ENCODE measurements around the gene ATP6V1G2.
A peak's percentile ranks its signal among the peaks of the same experiment; 100 is the strongest.
"Not testable (repeated sequence)": the region's sequence is repeated elsewhere in the genome, so short reads cannot be mapped to it uniquely, and the experiment has no call there.

ATP6V1G2 gene

DNA sequence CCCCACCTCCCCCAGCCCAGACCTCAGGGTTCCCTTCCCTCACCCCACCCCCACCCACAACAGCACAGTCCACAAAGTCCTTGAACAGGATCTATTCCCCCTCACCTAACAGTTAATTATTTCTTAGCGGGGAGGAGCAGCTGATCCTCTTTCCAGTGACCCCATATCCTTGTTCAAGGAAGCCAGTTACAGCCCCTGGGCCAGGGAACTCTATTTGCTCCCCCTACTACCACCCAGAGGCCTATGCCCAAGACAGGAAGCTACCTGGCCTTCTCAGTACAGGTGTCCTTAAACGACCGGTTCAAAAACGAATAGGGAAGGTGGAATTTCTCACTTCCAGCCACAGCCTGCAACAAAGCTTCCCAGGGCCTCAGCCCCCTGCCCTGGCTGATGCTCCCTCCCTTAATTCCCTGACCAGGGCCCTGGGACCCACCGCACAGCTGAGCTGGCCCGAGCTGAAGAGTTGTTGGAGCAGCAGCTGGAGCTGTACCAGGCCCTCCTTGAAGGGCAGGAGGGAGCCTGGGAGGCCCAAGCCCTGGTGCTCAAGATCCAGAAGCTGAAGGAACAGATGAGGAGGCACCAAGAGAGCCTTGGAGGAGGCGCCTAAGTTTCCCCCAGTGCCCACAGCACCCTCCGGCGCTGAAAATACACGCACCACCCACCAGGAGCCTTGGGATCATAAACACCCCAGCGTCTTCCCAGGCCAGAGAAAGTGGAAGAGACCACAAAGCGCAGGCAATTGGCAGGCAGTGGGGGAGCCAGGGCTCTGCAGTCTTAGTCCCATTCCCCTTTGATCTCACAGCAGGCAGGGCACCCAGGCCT lies 16.9 kb downstream of the ATP6V1G2 start:
- DNase-seq (ENCODE audit: low read depth in 3 of 3) = no peak

DNA sequence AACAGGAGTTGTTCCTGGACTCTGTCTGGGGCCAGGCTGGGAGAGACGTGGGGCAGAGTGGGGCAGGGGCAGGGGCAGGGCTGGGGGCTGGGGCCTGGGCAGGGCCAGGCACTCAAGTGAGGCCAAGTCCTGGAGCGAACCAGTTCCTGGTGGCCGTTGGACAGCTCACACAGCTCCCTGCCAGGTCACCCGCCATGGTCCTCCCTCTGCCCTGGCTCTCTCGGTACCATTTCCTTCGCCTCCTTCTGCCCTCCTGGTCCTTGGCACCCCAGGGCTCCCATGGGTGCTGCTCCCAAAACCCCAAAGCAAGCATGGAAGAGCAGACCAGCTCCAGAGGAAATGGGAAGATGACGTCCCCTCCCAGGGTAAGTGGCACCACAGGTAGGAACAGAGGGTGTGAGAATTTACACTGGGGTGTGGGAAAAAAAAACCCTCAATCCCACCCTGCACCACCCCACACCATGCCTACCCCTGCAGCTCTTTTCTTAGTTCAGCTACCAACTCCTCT lies 17.5 kb downstream of the ATP6V1G2 start, which contains the start of gene MCCD1:
MCCD1 (plus strand) TSS at position 142 of the 508 bp plus-strand sequence; CDS start at position 195, 53 bp downstream.
- DNase-seq (ENCODE audit: low read depth in 3 of 3) = no peak

DNA sequence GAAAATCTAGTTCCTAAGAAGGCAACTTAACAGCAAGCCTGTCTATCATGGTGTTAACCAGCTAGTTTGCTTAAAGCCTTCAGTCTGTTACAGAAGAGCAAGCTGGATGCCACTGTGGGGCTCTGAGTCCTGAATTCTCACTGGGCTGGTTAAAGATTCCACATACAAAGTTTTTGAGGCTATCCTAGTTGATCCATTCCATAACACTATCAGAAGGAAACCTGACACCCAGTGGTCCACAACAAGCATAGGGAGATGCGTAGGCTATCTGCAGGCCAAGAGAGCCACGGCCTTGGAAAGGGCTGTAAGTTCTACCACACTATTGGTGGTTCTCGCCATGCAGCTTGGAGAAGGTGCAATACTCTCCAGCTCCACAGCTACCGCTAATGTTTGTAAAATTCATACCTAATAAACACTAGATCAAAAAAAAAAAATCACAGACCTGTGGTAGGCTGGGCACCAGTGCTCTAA lies 18.1 kb downstream of the ATP6V1G2 start:
- DNase-seq (ENCODE audit: low read depth in 3 of 3) = no peak

DNA sequence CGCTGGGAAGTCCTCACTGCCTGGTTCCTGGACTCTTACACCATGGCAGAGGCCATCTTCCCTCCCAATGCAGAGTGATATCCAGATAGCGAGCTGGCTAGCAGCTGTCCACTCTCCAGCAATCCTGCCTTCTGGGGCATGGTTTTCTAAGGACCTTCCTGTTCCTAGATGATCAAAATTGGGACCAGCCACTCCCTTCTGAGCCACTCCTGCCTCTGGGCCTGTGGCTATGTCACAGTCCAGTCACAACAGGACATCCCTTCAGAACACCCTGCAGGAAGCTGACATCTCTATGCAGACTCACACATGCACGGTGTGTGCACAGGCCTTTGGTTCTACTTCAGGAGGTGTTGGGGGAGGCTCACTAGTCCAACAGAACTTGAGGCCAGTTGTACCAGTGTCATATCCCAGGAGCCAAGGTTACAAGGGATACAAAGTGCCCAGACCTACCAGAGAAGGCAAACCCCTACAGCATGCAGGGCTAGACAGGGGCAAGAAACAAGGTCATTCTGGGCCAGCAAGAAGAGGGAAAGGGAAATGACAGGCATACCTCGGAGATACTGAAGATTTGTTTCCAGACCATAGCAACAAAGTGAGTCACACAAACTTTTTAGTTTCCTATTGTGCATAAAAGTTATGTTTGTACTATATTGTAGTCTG lies 20.3 kb downstream of the ATP6V1G2 start:
- no peak for DNase-seq (ENCODE audit: low read depth in 3 of 3)

DNA sequence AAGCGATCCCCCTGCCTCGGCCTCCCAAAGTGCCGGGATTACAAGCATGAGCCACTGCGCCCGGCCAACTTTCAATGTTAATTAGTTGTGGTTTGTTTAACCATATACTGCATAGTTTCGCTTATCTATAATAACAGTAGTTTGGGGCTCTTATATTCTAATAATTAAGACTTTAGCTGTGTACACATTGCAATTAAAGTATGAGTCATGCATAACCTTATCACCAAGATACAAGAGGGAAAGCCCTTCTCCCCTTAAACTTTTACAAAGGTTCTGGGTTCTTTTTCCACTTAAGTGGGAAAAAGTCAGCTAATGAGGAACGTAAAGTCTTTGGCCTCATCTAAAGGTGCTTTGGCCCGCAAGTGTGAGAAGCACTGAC lies 20.9 kb downstream of the ATP6V1G2 start:
- no peak for DNase-seq (ENCODE audit: low read depth in 3 of 3)

DNA sequence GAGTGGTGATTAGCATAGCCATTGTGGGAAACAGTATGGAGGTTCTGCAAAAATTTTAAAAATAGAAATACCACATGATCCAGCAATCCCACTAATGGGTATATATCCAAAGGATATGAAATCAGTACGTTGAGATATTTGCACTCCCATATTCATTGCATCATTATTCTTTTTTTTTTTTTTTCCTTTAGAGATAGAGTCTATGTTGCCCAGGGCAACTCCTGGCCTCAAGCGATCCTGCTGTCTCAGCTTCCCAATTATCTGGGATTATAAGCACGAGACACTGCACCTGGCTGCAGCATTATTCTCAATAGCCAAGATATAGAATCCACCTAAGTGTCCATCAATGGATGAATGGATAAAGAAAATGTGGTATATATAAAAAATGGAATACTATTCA lies 24.6 kb downstream of the ATP6V1G2 start:
- DNase-seq (ENCODE audit: low read depth in 3 of 3) = no peak

DNA sequence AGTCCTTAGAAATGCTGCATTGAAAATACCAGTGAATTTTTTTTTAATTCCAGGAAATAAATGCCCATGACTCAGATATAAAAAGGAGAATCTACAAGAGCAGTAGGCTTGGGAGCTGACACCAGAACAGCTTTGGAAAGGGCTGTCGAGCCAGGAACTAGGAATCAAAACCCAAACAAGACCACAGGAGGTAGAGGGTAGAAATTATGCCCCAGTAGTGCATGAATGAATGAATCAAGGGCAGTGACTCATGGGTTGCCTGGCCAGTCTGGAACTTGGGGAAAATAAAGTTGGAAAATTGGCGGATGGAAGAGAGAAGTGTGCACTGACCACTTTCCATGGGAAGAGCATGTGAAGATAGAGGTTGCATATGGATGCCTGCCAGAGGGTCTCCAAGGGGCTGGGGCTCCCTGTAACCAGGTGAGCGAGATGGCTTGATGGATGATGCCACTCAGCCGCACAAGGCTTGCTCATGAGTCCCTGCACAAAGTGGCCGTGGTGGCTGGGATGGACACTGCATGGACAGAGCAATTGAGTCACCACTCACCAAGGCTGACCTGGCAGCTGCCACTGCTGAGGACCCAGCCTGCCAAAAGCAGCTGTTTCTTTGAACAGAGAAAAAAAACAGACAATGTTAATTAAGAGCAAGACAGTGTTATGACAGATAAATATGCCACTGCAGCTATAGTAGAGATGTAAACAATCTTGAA lies 32.8 kb downstream of the ATP6V1G2 start:
- no peak for DNase-seq (ENCODE audit: low read depth in 3 of 3)

DNA sequence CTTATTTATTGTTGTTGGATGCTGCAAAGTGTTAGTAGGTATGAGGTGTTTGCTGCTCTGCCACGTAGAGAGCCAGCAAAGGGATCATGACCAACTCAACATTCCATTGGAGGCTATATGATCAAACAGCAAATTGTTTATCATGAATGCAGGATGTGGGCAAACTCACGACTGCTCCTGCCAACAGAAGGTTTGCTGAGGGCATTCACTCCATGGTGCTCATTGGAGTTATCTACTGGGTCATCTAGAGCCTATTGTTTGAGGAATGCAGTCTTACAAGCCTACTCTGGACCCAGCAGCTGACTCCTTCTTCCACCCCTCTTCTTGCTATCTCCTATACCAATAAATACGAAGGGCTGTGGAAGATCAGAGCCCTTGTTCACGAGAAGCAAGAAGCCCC lies 36.4 kb downstream of the ATP6V1G2 start:
- no peak for DNase-seq (ENCODE audit: low read depth in 3 of 3)

DNA sequence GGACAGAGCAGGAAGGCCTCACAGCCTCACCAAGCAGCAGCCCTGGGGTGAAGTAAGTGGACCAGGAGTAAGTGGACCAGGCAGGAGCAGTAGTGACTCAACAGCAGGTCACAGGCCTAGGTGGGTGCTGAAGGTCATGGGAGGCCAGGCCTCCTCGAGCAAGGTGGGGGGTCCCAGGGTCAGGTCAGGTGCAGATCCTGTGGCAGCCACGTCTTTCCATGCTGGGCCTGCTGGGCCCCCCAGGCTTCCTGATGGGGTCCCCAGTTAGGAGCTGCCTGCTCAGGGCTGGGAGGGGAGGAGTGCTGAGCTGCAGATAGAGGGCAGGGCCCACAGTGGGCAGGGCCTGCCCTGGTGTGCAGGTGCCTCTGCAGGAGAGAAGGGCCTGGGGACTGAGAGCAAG lies 37.4 kb downstream of the ATP6V1G2 start:
- DNase-seq (ENCODE audit: low read depth in 3 of 3) = not testable (repeated sequence)

DNA sequence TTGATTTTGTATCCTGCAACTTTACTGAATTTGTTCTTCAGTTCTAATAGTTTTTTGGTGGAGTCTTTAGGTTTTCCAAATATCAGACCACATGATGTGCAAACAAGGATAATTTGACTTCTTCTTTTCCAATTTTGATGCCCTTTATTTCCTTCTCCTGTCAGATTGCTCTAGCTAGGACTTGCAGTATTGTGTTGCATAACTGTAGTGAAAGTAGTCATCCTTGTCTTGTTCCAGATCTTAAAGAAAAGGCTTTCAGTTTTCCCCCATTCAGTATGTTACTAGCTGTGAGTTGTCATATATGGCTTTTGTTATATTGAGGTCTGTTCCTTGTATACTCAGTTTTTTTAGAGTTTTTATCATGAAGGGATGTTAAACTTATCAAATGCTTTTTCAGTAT lies 43.8 kb downstream of the ATP6V1G2 start:
- no peak for DNase-seq (ENCODE audit: low read depth in 3 of 3)

DNA sequence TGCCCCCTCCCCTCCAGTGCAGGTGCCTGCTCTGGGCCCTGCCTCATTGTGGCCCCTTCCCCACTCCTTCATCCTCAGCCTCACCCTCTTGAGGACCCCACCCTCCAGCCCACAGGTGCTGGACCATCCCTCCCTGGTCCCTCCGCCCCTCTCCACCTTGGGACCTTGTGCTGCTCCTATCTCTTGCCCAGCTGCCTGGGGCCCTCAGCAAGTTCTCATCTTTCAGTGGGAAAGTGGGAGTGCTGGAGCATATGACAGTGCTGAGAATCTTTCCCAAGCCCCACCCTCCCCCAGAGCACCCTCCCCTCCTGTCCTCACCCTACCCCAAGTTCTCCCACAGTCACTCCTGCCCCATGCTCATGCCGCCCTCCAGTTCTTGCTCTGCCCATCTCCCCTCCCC lies 46.8 kb downstream of the ATP6V1G2 start:
- not testable (repeated sequence) for DNase-seq (ENCODE audit: low read depth in 3 of 3)

DNA sequence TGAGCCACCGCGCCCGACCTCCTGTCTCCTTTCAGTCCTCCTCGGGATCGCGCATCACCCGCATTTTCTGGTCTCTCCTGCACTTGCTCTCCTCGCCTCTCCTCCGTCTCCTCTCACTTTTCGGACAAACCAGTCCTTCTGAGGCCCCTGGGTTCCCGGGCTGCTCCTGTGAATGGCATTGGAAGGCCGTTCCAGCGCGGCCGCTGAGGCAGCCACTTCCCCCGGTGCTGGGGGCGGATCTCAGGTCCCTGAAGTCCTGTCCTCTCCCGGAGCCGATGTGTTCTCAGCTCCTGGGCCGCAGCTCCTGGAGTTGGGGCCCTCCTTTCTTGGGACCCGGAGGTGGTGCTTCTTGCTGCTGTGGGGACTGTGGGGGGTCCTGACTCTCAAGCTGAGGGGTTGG lies 47.7 kb downstream of the ATP6V1G2 start:
- no peak for DNase-seq (ENCODE audit: low read depth in 3 of 3)

DNA sequence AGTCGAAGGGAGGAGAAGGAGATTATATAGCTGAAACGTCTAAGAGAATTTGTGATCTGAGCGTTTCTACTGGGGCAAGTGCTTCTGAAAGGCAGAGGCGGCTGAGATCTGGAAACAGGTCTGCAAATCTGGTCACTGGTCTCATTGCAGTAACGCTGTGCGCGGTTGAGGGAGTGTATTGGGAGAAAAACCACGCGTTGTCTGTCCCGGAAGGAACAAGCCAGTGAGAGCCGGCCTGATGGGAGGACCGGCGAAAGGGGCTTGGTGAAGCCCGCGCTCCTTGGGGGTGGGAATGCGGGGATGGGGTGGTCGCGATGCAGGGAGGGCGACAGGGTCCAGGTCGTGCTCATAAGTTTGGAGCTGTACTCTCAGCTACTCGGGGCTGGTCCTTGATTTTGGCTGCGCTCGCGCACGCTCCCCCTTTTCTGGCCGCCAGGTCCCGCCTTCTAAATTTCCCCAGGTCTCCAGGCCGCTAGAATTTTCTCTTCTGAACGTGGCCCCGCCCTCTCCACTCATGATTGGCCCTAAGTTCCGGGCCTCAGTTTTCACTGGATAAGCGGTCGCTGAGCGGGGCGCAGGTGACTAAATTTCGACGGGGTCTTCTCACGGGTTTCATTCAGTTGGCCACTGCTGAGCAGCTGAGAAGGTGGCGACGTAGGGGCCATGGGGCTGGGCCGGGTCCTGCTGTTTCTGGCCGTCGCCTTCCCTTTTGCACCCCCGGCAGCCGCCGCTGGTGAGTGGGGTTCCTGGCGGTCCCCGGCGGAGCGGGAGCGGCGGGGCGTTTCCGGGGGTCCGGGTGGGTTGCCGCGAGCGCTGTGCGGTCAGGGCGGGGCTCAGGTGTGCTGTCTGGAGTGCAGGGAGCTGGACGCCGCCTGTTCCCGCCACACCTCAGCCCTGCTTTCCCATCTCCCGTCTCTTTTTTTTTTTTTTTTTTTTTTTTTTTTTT lies 48.6 kb downstream of the ATP6V1G2 start, which contains the start of gene MICB:
MICB (plus strand) TSS at position 615 of the 946 bp plus-strand sequence; CDS start at position 664, 49 bp downstream.
- peak; percentile 72 to 88 (median 84) for DNase-seq (ENCODE audit: low read depth in 3 of 3)

DNA sequence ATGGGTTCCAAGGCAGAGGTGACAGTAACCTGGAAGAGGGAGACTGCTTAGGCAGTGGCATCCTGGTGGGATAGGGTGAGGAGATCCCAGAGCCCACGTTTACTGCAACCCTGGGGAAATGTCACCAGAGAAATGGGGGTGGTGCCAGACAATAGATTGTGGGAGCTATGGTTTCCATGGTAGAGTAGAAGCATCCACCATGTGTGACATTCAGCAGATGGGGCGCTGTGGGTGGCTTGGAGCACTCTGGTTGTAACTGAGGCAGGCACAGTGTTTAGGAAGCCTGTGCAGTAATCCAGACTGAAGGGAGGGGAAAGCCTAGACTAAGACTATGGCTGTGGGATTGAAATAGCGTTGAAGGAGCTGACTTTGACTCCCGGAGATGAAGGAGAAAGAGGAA lies 49.6 kb downstream of the ATP6V1G2 start:
- not testable (repeated sequence) for DNase-seq (ENCODE audit: low read depth in 3 of 3)

DNA sequence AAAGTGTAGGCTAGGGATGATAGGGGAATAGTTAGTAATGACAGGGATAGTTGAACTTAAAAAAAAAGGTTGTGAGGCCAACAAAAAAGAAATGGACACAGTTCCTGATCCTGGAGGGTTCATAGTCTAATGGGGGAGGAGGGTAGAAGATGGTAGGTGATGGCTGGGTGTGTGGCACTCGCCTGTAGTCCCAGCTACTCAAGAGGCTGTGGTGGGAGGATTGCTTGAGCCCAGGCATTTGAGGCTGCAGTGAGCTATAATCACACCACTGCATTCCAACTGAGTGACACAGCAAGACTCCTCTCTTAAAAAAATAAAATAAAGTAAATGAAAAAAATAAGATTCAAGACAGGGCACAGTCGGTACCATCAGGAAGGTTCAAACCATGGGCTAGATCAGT lies 50.8 kb downstream of the ATP6V1G2 start:
- no peak for DNase-seq (ENCODE audit: low read depth in 3 of 3)
